ENCODE measurements around the gene RAD51B.

DNA sequence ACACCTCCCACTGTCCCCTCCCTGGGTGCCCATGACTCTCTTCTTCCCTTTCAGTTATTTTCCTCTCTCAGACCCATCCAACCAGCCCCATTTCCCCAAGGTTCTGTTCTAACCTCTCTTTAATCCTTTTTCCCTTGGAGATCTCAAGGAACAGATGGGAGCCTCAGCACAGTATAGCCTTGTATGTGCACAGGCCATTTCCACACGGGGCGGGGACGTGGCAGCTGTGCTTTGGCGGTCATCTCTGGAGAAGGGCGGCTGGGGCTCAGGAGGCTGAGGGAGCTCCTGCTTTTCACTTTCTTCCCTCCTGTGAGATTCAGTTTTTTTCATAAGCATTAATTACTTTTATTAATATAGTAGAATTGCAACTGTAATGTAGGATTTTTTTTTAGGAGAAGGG is 761.1 kb downstream of the RAD51B start:
- TF ChIP-seq, protein P1, sequence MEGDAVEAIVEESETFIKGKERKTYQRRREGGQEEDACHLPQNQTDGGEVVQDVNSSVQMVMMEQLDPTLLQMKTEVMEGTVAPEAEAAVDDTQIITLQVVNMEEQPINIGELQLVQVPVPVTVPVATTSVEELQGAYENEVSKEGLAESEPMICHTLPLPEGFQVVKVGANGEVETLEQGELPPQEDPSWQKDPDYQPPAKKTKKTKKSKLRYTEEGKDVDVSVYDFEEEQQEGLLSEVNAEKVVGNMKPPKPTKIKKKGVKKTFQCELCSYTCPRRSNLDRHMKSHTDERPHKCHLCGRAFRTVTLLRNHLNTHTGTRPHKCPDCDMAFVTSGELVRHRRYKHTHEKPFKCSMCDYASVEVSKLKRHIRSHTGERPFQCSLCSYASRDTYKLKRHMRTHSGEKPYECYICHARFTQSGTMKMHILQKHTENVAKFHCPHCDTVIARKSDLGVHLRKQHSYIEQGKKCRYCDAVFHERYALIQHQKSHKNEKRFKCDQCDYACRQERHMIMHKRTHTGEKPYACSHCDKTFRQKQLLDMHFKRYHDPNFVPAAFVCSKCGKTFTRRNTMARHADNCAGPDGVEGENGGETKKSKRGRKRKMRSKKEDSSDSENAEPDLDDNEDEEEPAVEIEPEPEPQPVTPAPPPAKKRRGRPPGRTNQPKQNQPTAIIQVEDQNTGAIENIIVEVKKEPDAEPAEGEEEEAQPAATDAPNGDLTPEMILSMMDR (conservative IDR thresholded peaks at IDR 0.05), result no peak
- no peak for TF ChIP-seq ZFX (IDR thresholded peaks at IDR 0.05)

All from C4-2B (cell line).